Adrenal gland (tissue), 12 donors: ENCODE results near the gene SNX20. TPM values are rescaled to one million over a fixed set of nuclear protein-coding genes. Genes with fewer than 3 reads are reported as not detected.

Experiments used
- DNase-seq, 7 donors: peaks; one replicate each; pipeline ENCODE4 v3.0.0-alpha.2; 2019 to 2020
- H3K27ac ChIP-seq, 5 donors: fragments of 200-600 bp; sonication (generic) in 4 of 5; 1 replicate in 3 of 5; 2 replicates in 2 of 5; pipeline versions ENCODE4 v1.5.1 to v1.8.0; 2016 to 2020; ENCODE audit warnings: mild to moderate bottlenecking in 1 of 5
- H3K27me3 ChIP-seq: fragments of 200-600 bp; 2 replicates; pipeline ENCODE4 v1.8.0; 2021
- H3K36me3 ChIP-seq, 2 donors: fragments of 200-600 bp; replicated peaks in 1 of 2; 1 replicate in 1 of 2; 2 replicates in 1 of 2; pipeline versions ENCODE4 v1.5.1 to v1.8.0; 2018 to 2022
- H3K4me1 ChIP-seq, 2 donors: fragments of 200-600 bp; replicated peaks in 1 of 2; 1 replicate in 1 of 2; 2 replicates in 1 of 2; pipeline versions ENCODE4 v1.5.1 to v1.8.0; 2018 to 2021
- H3K4me3 ChIP-seq, 4 donors: fragments of 200-600 bp; sonication (generic) in 3 of 4; one replicate each; pipeline ENCODE4 v1.5.1; 2016 to 2018
- H3K9me3 ChIP-seq, 3 donors: fragments of 200-600 bp; sonication (generic) in 1 of 3; replicated peaks in 1 of 3; 1 replicate in 2 of 3; 2 replicates in 1 of 3; pipeline versions ENCODE4 v1.5.1 to v1.8.0; 2016 to 2021
- CTCF ChIP-seq, 6 experiments: fragments of 450-650 bp in 4 of 6; fragments of 200-600 bp in 2 of 6; sonication (generic) in 1 of 6; IDR thresholded peaks; 1 replicate in 5 of 6; 2 replicates in 1 of 6; pipeline versions ENCODE4 v1.5.1 to v1.8.0; 2016 to 2021; ENCODE audit warnings: antibody characterized with exemption in 6 of 6, mild to moderate bottlenecking in 2 of 6, moderate library complexity in 1 of 6
- POLR2A ChIP-seq, 2 donors: fragments of 450-650 bp; IDR thresholded peaks; one replicate each; pipeline ENCODE4 v1.6.1; 2017; ENCODE audit warnings: antibody characterized with exemption in 2 of 2, mild to moderate bottlenecking in 2 of 2, moderate library complexity in 1 of 2
- WGBS, 4 donors: extraction: QIAGEN DNeasy Blood & Tissue Kit in 2 of 4; methylation state at CpG; one replicate each; pipeline versions ENCODE4 v1.1.5 to v1.1.7; 2013 to 2017; 5-methylcytosine and 5-hydroxymethylcytosine counted together
- intact Hi-C, 2 donors: fragments of 100-400 bp; cut with DNase I; formaldehyde crosslinking; loops; one replicate each; pipeline versions ENCODE4 v1.14.1 to v1.15.0; 2022 to 2023
- polyA plus RNA-seq, 3 donors: library from polyadenylated mRNA; stranded (reverse); fragments of 200-250 nt in 2 of 3; fragments of 350-450 nt in 1 of 3; fragmentation: Illumina TruSeq in 1 of 3; extraction: RNeasy Lipid Tissue Mini Kit (QIAGEN cat#74804) in 1 of 3; gene quantifications; one replicate each; pipeline ENCODE4 v1.2.3, GENCODE V29; 2013 to 2014
- total RNA-seq, 9 donors: library from RNA; depleted of rRNA in 4 of 9; stranded (reverse); fragments of >200 nt in 4 of 9; fragments of 120-200 nt in 1 of 9; fragmentation: NEBNext Ultra II Directional in 1 of 9; extraction: Animal tissue kit (Norgen Biotek cat#: 25700) in 1 of 9; gene quantifications; one replicate each; pipeline versions ENCODE4 v1.1.0 to v1.2.4, GENCODE V29; 2013 to 2023
- donor health status: healthy with polysubstance abuse.
- donor health status: Bipolar disorder and iron deficiency.
- donor health status: DM: yes; HTN: yes; CAD: no.
- donor health status: DM: no; HTN: no; CAD: no.
- donor health status: DM: no; HTN: no; CAD: no.
- donor health status: DM: yes; HTN: yes; CAD: no.

SNX20 gene
- total and polyA plus RNA-seq, 12 donors = 0.12 to 4.0 (median 2.6) TPM

- Histone ChIP-seq H3K27ac (no peak overlapping the region), H3K9me3 (no peaks in the 10 kb centered on the region), H3K27me3 (no peaks in the 10 kb centered on the region), H3K4me1 (no peaks in the 10 kb centered on the region), H3K36me3 (no peaks in the 10 kb centered on the region), H3K4me3 (no peak overlapping the region)
- DNase-seq = no peak
- intact Hi-C loops = no loop called here
- WGBS, 4 donors = 85 to 97% (median 93%) methylated on average over 7 of the region's 7 CpGs
- TF ChIP-seq CTCF (IDR thresholded peaks at IDR 0.05) (no peak), POLR2A (IDR thresholded peaks at IDR 0.05) (no peak)
Observed at GRCh38 chr16:50622029-50622428, 59.1 kb downstream of the SNX20 start.

Other genes starting within 250 kb of the SNX20 start
- gene NKD1, start 132.9 kb downstream of the SNX20 start, total RNA-seq = 1 to 10 TPM in 8 of 9 donors, under 1 TPM in 1; 0.67 to 8.9 (median 7.0) TPM
- gene NKD1, start 132.9 kb downstream of the SNX20 start, polyA plus RNA-seq = 1 to 10 TPM in 2 of 3 donors, under 1 TPM in 1; 0.84 to 1.8 (median 1.2) TPM
- 1 to 10 TPM in 5 of 9 donors, under 1 TPM in 4; 0.12 to 3.7 (median 1.2) TPM for gene NOD2, start 12.3 kb upstream of the SNX20 start, total RNA-seq
- gene NOD2, start 12.3 kb upstream of the SNX20 start, polyA plus RNA-seq = 1 to 10 TPM in 1 of 3 donors, under 1 TPM in 2; 0.18 to 1.5 (median 0.57) TPM
- gene CYLD, start 60.8 kb upstream of the SNX20 start, total RNA-seq = 10 to 100 TPM; 33.9 to 74.4 (median 49.3) TPM
- gene CYLD, start 60.8 kb upstream of the SNX20 start, polyA plus RNA-seq = 10 to 100 TPM; 17.5 to 78.3 (median 31.8) TPM